UCSD-AML1 (cell line): ENCODE measurements around the gene TCF7L2.

Experiments used
- DNase-seq: peaks from one replicate; lab custom pipeline; 2025; ENCODE audit not compliant: unreplicated experiment; lab: John Stamatoyannopoulos, UW

TCF7L2 gene

GRCh38 chr10:112991888-112992491 is 41.9 kb downstream of the TCF7L2 start:
- no peak for DNase-seq

GRCh38 chr10:112996462-112996861 is 46.4 kb downstream of the TCF7L2 start:
- DNase-seq: no peak

DNA sequence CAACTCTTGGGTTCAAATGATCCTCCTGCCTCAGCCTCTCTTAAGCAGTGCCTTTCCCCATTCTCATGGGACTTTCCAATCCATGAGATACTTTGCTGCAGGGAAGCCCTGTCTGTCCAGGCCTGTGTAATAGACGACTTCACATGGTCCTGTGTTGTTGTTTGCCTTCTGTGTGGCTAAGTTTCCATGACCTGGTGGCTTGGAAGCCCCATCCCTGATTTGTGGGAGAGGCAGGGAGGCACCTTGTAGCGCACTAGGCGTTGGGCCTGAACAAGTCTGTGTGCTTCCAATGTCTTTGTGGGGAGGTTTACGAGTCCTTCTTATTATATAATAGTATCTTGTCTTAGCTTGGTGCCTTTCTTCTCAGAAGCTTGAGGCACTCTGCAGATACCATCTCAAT is 49.1 kb downstream of the TCF7L2 start:
- DNase-seq: no peak

- no peak for DNase-seq
Measured at GRCh38 chr10:113000442-113000841, 50.4 kb downstream of the TCF7L2 start.

DNA sequence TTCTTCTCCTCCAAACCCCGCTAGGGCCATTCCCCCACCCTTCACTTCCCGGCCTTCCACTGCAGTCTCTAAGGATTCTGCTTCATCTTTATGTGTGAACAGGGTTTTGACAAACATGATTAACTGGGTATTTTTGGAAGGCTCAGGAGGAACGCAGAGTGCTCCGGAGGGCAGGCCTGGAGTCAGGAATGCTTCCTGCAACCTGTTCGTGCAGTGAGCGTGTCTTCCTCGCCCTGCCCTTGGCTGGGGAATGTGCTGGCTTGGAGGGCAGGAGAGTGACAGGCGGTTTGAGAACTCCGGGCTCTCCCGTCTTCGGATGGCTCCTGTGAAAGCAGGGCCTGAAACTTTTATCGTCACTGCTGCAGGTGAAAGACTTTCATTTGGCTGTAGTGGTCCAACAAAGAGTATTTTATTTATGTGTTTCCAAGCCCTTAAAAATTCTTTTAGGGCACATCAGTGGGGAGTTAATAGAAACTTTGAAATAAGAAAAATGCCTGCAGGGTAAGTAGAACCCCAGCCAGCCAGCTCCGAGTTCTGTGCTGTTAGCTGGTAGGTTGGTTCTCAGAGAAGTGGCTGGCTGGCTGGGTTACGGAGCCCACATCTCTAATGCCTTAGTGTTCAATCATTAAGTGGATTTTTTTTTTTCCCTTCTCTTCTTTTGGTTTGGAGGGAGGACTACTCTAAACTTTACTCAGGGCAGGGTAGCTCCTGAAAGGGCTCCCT is 51.0 kb downstream of the TCF7L2 start:
- DNase-seq: no peak

DNA sequence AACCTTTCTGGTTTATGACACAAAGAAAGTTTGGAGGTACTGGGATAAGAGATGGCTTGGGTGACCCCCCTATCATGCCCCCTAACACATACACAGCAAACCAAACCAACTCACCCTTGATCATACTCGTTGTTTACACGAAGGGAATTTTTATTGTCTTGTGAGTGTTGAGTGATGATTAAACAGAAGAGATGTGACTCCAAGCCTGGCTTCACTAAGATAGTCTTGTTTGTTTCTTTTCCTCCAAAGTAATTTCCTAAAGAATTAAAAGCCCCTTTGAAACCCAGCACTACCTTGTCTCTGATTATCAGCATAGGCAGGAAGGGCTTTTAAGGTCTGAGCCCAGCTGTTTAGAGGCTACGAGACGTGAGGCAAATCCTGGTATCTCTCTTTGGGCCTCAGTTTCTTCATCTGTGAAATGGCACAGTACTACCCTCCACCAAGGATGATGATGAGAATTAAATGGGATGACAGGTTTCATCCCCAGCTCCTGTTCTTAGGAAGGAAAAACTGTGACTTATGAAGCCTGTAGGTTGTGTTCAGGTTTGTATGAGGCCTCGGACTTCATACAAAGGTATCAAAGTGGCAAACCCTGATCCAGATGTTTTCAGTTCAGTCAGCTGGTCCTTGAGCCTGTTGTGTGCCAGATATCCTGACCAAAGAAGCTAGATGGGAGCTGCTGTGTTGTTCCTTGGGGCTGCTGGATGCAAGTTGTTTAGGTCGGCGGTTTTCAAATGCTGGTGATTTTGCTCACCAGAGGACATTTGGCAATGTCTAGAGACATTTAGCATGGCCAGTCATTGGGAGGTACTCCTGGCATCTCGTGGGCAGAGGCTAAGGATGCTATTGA is 51.8 kb downstream of the TCF7L2 start:
- no peak for DNase-seq

- DNase-seq: no peak
Measured at GRCh38 chr10:113002449-113002777, 52.4 kb downstream of the TCF7L2 start.

- no peak for DNase-seq
Measured at GRCh38 chr10:113003052-113003451, 53.0 kb downstream of the TCF7L2 start.

- DNase-seq: no peak
Measured at GRCh38 chr10:113004069-113004618, 54.1 kb downstream of the TCF7L2 start.

- no peak for DNase-seq
Measured at GRCh38 chr10:113005380-113005779, 55.3 kb downstream of the TCF7L2 start.

GRCh38 chr10:113006656-113007342 is 56.8 kb downstream of the TCF7L2 start:
- DNase-seq: no peak

- DNase-seq: no peak
Measured at GRCh38 chr10:113007343-113007771, 57.3 kb downstream of the TCF7L2 start.

GRCh38 chr10:113007821-113008220 is 57.8 kb downstream of the TCF7L2 start:
- no peak for DNase-seq

- no peak for DNase-seq
Measured at GRCh38 chr10:113011592-113012374, 61.7 kb downstream of the TCF7L2 start.

- no peak for DNase-seq
Measured at GRCh38 chr10:113015201-113015600, 65.2 kb downstream of the TCF7L2 start.

DNA sequence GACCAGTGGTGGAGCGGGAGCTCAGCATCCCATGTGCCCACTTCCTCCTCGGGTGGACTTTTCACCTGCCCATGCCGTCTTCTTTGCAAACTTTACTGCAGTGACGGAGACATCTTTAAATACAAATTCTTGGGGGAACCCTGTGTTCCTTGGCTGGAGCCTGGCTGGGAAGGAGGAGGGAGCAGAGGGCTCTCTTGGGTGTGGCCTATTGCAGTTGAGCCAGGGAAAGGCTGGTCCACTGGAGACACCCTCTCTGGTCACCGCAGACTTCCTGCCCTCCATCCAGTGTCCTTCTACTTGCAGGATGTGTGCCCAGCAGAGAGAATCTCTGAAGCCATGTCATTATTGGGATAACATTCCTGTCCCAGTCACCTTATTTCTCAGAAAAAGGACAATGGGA is 67.3 kb downstream of the TCF7L2 start:
- no peak for DNase-seq

- DNase-seq: no peak
Measured at GRCh38 chr10:113018034-113018433, 68.0 kb downstream of the TCF7L2 start.

DNA sequence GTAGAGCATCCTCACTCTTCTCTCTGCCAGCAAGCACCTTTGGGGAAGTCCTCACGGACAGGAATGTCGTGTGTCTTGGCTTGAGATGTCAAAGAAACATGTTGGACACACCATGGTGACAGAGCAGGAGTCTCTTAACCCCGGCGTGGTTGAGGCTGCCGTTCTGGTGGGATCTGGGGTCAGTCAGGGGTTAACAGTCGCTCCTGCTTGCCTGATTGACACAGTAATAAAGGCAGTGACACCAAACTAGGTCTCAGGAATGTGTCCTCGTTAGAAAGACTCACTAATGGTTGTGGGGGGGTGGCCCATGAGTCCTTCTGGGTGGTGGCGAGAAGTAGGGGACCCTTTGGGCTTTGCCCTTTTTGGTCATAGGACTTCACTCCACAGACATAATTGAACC is 69.0 kb downstream of the TCF7L2 start:
- no peak for DNase-seq

DNA sequence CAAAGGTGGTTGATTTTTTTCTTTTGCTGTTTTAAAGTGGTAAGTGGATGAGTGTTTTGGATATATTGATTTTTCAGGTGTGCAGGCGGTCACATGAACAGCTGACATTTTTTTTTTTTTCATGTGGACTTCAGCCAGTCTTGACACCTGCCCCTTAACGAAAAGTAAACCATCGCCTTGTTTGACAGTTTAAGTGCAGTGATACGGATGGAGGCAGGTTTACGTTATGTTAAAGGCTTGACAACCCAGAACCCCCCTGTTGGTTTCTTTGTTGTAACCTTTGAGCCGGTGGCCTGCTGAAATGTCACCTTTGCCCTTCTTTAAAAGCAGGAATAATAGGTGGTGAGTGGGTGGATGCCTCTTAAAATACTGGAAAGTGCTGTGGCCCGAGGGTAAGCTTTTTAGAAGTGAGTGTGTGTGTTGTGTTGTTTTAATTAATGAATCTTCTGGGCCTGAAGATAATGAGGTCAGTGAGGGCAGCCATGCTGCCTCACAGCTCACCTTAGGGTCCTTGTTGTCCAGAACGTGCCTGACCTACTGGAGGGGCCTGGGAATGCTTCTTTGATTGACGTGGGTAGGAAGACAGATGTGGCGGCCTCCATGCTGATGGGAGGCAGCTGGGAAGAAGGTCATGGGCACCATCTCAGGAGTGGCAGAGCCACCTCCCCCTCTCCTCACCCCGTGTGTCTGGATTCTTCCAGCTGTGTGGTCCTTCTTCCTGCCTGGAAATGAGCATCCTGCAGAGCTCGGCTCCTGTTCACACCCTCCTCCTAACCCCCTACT is 69.8 kb downstream of the TCF7L2 start:
- DNase-seq: no peak

GRCh38 chr10:113020475-113020753 is 70.4 kb downstream of the TCF7L2 start:
- DNase-seq: no peak
